Central memory CD8-positive, alpha-beta T cell (primary cell): ENCODE results near the gene DMBX1.

ENCODE experiments used
- ATAC-seq: fragments of 150-1000 bp; cut with Tn5 transposase; replicated peaks from 2 replicates; pipeline ENCODE4 v1.10.0; 2022; ENCODE audit warnings: mild to moderate bottlenecking, moderate FRiP score, moderate number of reproducible peaks; ENCODE audit not compliant: poor library complexity, severe bottlenecking; ENCODE audit errors: extremely low read depth
- DNase-seq, 2 donors: peaks; one replicate each; pipeline ENCODE4 v3.0.0; 2021; ENCODE audit warnings: low spot score in 2 of 2
- H3K27ac Mint-ChIP-seq: one replicate; pipeline ENCODE4 v1.8.0; 2022; ENCODE audit warnings: low read depth, mild to moderate bottlenecking, moderate library complexity, mixed read lengths
- H3K27me3 Mint-ChIP-seq: one replicate; pipeline ENCODE4 v1.8.0; 2022; ENCODE audit warnings: mixed read lengths
- H3K36me3 Mint-ChIP-seq: one replicate; pipeline ENCODE4 v1.8.0; 2022; ENCODE audit warnings: mild to moderate bottlenecking, moderate library complexity, mixed read lengths; ENCODE audit not compliant: insufficient read depth
- H3K4me1 Mint-ChIP-seq: one replicate; pipeline ENCODE4 v1.8.0; 2022; ENCODE audit warnings: mixed read lengths
- H3K4me3 Mint-ChIP-seq: one replicate; pipeline ENCODE4 v1.8.0; 2022; ENCODE audit warnings: mild to moderate bottlenecking, moderate library complexity, mixed read lengths
- H3K9me3 Mint-ChIP-seq: one replicate; pipeline ENCODE4 v1.8.0; 2022; ENCODE audit warnings: mixed read lengths

The DMBX1 gene

GRCh38 chr1:46506470-46507219 is 17.0 kb downstream of the DMBX1 start:
- H3K27ac Mint-ChIP-seq = no peak overlapping the region
- DNase-seq = no peak
- no peak for ATAC-seq
- H3K9me3 Mint-ChIP-seq = no peaks in the 10 kb centered on the region
- H3K36me3 Mint-ChIP-seq = no peaks in the 10 kb centered on the region
- H3K4me3 Mint-ChIP-seq = no peak overlapping the region
- no peaks in the 10 kb centered on the region for H3K4me1 Mint-ChIP-seq
- H3K27me3 Mint-ChIP-seq = peaks cover 44% of the 10 kb centered on the region

- Mint-ChIP-seq H3K36me3 (no peaks in the 10 kb centered on the region), H3K4me1 (no peaks in the 10 kb centered on the region), H3K27me3 (peaks cover 42% of the 10 kb centered on the region), H3K27ac (no peak overlapping the region), H3K4me3 (no peak overlapping the region), H3K9me3 (no peaks in the 10 kb centered on the region)
- ATAC-seq (no peak), DNase-seq (no peak)
Observed at GRCh38 chr1:46508757-46509156, 19.1 kb downstream of the DMBX1 start.

GRCh38 chr1:46510341-46510997 is 20.8 kb downstream of the DMBX1 start:
- Mint-ChIP-seq H3K27me3 (peaks cover 41% of the 10 kb centered on the region), H3K4me1 (no peaks in the 10 kb centered on the region), H3K27ac (no peak overlapping the region), H3K4me3 (no peak overlapping the region), H3K36me3 (no peaks in the 10 kb centered on the region), H3K9me3 (no peaks in the 10 kb centered on the region)
- DNase-seq (no peak), ATAC-seq (no peak)

- ATAC-seq = no peak
- H3K27ac Mint-ChIP-seq = no peak overlapping the region
- no peaks in the 10 kb centered on the region for H3K36me3 Mint-ChIP-seq
- DNase-seq = no peak
- H3K4me1 Mint-ChIP-seq = no peaks in the 10 kb centered on the region
- H3K4me3 Mint-ChIP-seq = no peak overlapping the region
- H3K27me3 Mint-ChIP-seq = peaks cover 44% of the 10 kb centered on the region
- no peaks in the 10 kb centered on the region for H3K9me3 Mint-ChIP-seq
Observed at GRCh38 chr1:46510998-46511365, 21.3 kb downstream of the DMBX1 start.

- peaks cover 49% of the 10 kb centered on the region for H3K27me3 Mint-ChIP-seq
- no peaks in the 10 kb centered on the region for H3K36me3 Mint-ChIP-seq
- DNase-seq (no peak), ATAC-seq (no peak)
- H3K4me3 Mint-ChIP-seq = no peak overlapping the region
- no peaks in the 10 kb centered on the region for H3K9me3 Mint-ChIP-seq
- H3K4me1 Mint-ChIP-seq = no peaks in the 10 kb centered on the region
- H3K27ac Mint-ChIP-seq = no peak overlapping the region
Observed at GRCh38 chr1:46512135-46512791, 22.6 kb downstream of the DMBX1 start.

GRCh38 chr1:46512792-46513190 is 23.2 kb downstream of the DMBX1 start:
- Mint-ChIP-seq H3K4me3 (no peak overlapping the region), H3K36me3 (no peaks in the 10 kb centered on the region), H3K4me1 (no peaks in the 10 kb centered on the region), H3K27ac (no peak overlapping the region), H3K27me3 (peaks cover 49% of the 10 kb centered on the region), H3K9me3 (no peaks in the 10 kb centered on the region)
- ATAC-seq (no peak), DNase-seq (no peak)

GRCh38 chr1:46513536-46513935 is 23.9 kb downstream of the DMBX1 start:
- no peaks in the 10 kb centered on the region for H3K4me1 Mint-ChIP-seq
- no peak overlapping the region for H3K27ac Mint-ChIP-seq
- no peak for ATAC-seq
- no peaks in the 10 kb centered on the region for H3K36me3 Mint-ChIP-seq
- no peak for DNase-seq
- no peaks in the 10 kb centered on the region for H3K9me3 Mint-ChIP-seq
- H3K27me3 Mint-ChIP-seq = peaks cover 48% of the 10 kb centered on the region
- no peak overlapping the region for H3K4me3 Mint-ChIP-seq

GRCh38 chr1:46515576-46515975 is 25.9 kb downstream of the DMBX1 start:
- DNase-seq (no peak), ATAC-seq (no peak)
- Mint-ChIP-seq H3K36me3 (no peaks in the 10 kb centered on the region), H3K9me3 (no peaks in the 10 kb centered on the region), H3K4me1 (no peaks in the 10 kb centered on the region), H3K27me3 (peaks cover 48% of the 10 kb centered on the region), H3K27ac (no peak overlapping the region), H3K4me3 (no peak overlapping the region)

- no peak for DNase-seq
- no peak for ATAC-seq
- Mint-ChIP-seq H3K27me3 (peaks cover 48% of the 10 kb centered on the region), H3K9me3 (no peaks in the 10 kb centered on the region), H3K27ac (no peak overlapping the region), H3K4me1 (peaks cover 2% of the 10 kb centered on the region), H3K36me3 (no peaks in the 10 kb centered on the region), H3K4me3 (no peak overlapping the region)
Observed at GRCh38 chr1:46516200-46516950, 26.7 kb downstream of the DMBX1 start.

- ATAC-seq (no peak), DNase-seq (no peak)
- Mint-ChIP-seq H3K4me1 (peaks cover 9% of the 10 kb centered on the region), H3K4me3 (no peak overlapping the region), H3K27me3 (peaks cover 41% of the 10 kb centered on the region), H3K9me3 (no peaks in the 10 kb centered on the region), H3K36me3 (no peaks in the 10 kb centered on the region), H3K27ac (no peak overlapping the region)
Observed at GRCh38 chr1:46517010-46517600, 27.5 kb downstream of the DMBX1 start.

GRCh38 chr1:46517932-46518498 is 28.4 kb downstream of the DMBX1 start:
- Mint-ChIP-seq H3K4me1 (peaks cover 15% of the 10 kb centered on the region), H3K36me3 (no peaks in the 10 kb centered on the region), H3K9me3 (no peaks in the 10 kb centered on the region), H3K27ac (no peak overlapping the region), H3K27me3 (peaks cover 32% of the 10 kb centered on the region), H3K4me3 (no peak overlapping the region)
- DNase-seq (no peak), ATAC-seq (no peak)

- DNase-seq (no peak), ATAC-seq (no peak)
- Mint-ChIP-seq H3K27me3 (peaks cover 28% of the 10 kb centered on the region), H3K4me1 (peaks cover 15% of the 10 kb centered on the region), H3K27ac (no peak overlapping the region), H3K4me3 (no peak overlapping the region), H3K9me3 (no peaks in the 10 kb centered on the region), H3K36me3 (no peaks in the 10 kb centered on the region)
Observed at GRCh38 chr1:46519209-46519608, 29.6 kb downstream of the DMBX1 start.
